ENCODE measurements around the gene MAD2L2.
"Not testable (repeated sequence)": the region's sequence is repeated elsewhere in the genome, so short reads cannot be mapped to it uniquely, and the experiment has no call there.

MAD2L2 gene

DNA sequence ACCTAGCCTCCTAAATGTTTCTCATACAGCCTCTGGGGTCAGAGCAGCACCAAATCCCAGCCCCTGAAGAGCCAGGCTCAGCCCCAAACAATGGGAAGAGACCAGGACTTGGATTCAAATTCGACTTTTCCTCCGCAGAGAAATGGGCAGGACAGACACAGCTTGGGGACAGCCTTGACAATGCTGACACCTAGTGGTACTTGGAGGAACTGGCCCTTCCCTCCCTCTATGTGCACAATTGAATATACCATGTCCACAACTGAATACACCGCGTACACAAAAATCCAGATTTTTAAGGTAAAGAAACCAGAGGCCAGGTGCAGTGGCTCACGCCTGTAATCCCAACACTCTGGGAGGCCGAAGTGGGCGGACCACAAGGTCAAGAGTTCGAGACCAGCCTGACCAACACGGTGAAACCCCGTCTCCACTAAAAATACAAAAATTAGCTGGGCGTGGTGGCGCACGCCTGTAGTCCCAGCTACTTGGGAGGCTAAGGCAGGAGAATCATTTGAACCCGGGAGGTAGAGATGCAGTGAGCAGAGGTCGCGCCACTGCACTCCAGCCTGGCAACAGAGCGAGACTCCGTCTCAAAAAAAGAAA, 38.4 kb downstream of the MAD2L2 start:
- not testable (repeated sequence) for H3K4me3 ChIP-seq (ENCODE audit: extremely low read depth, insufficient read depth, low read length, poor library complexity, severe bottlenecking); H3K27ac ChIP-seq (ENCODE audit: low read depth, low read length, severe bottlenecking); H3K36me3 ChIP-seq (ENCODE audit: control insufficient read depth, insufficient read depth, low read length); H3K9me3 ChIP-seq (ENCODE audit: control insufficient read depth, low read length); H3K4me1 ChIP-seq (ENCODE audit: control insufficient read depth, insufficient read depth, low read length, poor library complexity, severe bottlenecking)
- 30 to 47% methylated on average over 9 to 17 of the region's 18 CpGs for WGBS, 2 experiments (ENCODE audit: insufficient coverage in 2 of 2)

DNA sequence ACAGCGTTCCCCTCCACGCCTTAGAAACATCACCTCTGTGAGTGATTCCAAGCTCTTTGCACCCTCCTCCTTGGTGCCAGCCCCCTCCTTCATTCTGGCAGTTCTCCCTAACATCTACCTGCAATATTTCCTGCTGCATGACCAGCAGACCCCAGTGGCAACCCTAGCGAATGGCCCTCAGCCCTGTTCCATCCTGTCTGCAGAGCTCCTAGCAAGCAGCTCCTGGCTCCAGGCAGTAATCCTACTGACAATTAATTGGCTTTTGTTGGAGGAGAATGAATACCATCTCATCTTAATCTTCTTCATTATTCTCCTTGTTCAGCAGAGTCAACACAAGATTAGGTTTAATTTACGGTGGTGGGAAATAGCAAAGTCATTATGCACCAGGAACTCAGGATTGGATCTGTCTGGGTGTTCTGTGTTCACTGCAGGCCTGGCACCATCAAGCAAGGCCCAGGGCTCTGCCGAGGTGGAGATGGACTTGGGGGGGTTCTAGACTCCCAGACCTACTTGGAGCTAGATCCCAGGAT, 39.1 kb downstream of the MAD2L2 start:
- no peaks in the 10 kb centered on the region for H3K9me3 ChIP-seq (ENCODE audit: control insufficient read depth, low read length)

DNA sequence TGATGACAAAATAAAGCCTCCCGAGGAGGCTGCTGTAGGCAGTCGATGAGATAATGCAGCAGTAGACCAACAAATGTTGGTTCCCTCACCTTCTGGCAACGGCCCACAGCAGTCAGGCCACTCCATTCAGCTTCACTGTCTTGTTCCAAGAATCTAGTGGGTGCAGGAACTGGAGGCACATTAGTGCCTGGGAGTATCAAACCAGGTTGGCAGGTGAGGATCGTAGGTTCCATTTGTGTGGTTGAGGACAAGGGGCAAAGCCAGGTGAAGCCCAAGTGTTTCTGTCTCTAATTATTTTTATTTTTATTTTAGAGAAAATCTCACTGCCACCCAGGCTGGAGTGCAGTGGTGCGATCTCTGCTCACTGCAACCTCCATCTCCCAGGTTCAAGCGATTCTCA, 40.0 kb downstream of the MAD2L2 start:
- H3K4me3 ChIP-seq (ENCODE audit: extremely low read depth, insufficient read depth, low read length, poor library complexity, severe bottlenecking) = no peak overlapping the region
- WGBS, 2 experiments (ENCODE audit: insufficient coverage in 2 of 2) = 76 to 98% methylated on average over 4 of the region's 6 CpGs
- H3K4me1 ChIP-seq (ENCODE audit: control insufficient read depth, insufficient read depth, low read length, poor library complexity, severe bottlenecking) = no peaks in the 10 kb centered on the region
- H3K27ac ChIP-seq (ENCODE audit: low read depth, low read length, severe bottlenecking) = no peak overlapping the region
- no peaks in the 10 kb centered on the region for H3K36me3 ChIP-seq (ENCODE audit: control insufficient read depth, insufficient read depth, low read length)
- H3K9me3 ChIP-seq (ENCODE audit: control insufficient read depth, low read length) = no peaks in the 10 kb centered on the region

More for the DNA sequence above, 39.1 kb downstream of the MAD2L2 start:
- 69 to 100% methylated on average over 3 to 4 of the region's 5 CpGs for WGBS, 2 experiments (ENCODE audit: insufficient coverage in 2 of 2)
- Histone ChIP-seq H3K4me1 (ENCODE audit: control insufficient read depth, insufficient read depth, low read length, poor library complexity, severe bottlenecking) (no peaks in the 10 kb centered on the region), H3K4me3 (ENCODE audit: extremely low read depth, insufficient read depth, low read length, poor library complexity, severe bottlenecking) (no peak overlapping the region), H3K36me3 (ENCODE audit: control insufficient read depth, insufficient read depth, low read length) (no peaks in the 10 kb centered on the region), H3K27ac (ENCODE audit: low read depth, low read length, severe bottlenecking) (no peak overlapping the region)

DNA sequence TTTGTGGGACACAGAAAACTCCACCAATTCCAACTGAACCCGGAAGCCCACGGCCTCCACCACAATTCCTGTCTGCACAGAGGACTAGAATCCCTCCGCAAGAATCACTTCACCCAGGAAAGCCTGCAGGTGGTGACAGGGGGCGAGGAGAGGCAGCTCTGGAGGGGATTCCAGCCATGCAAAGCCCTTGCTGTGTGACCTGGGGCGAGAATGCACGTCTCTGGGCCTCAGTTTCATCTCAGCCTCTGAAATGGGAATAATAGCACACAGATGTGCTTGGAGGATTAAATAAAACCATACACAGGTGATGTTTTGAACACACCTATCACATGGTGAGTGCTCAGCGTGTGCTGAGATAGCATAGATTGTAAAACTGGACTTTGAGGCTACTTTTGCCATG, 40.8 kb downstream of the MAD2L2 start:
- Histone ChIP-seq H3K4me1 (ENCODE audit: control insufficient read depth, insufficient read depth, low read length, poor library complexity, severe bottlenecking) (no peaks in the 10 kb centered on the region), H3K9me3 (ENCODE audit: control insufficient read depth, low read length) (no peaks in the 10 kb centered on the region), H3K36me3 (ENCODE audit: control insufficient read depth, insufficient read depth, low read length) (no peaks in the 10 kb centered on the region), H3K27ac (ENCODE audit: low read depth, low read length, severe bottlenecking) (no peak overlapping the region), H3K4me3 (ENCODE audit: extremely low read depth, insufficient read depth, low read length, poor library complexity, severe bottlenecking) (no peak overlapping the region)
- 68 to 75% methylated on average over 3 of the region's 7 CpGs for WGBS, 2 experiments (ENCODE audit: insufficient coverage in 2 of 2)

DNA sequence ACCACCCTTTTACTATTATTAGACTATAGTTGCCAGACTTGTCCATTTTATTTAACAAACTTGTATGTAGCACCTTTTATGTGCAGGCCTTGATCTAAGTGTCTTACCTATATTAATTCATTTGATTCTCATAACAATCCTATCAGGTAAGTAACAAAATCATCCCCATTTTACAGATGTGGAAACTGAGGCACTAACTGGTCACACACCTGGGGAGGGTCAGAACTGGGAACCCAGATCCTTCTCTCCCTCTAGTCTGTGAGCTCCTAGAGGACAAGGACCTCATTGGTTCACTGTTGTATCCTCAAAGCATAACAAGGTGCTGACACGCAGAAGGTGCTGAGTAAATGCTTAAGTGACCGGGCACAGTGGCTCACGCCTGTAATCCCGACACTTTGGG, 41.6 kb downstream of the MAD2L2 start:
- no peak overlapping the region for H3K27ac ChIP-seq (ENCODE audit: low read depth, low read length, severe bottlenecking)
- H3K36me3 ChIP-seq (ENCODE audit: control insufficient read depth, insufficient read depth, low read length) = no peaks in the 10 kb centered on the region
- no peak overlapping the region for H3K4me3 ChIP-seq (ENCODE audit: extremely low read depth, insufficient read depth, low read length, poor library complexity, severe bottlenecking)
- no peaks in the 10 kb centered on the region for H3K9me3 ChIP-seq (ENCODE audit: control insufficient read depth, low read length)
- 84 to 95% methylated on average over 4 of the region's 4 CpGs for WGBS, 2 experiments (ENCODE audit: insufficient coverage in 2 of 2)
- no peaks in the 10 kb centered on the region for H3K4me1 ChIP-seq (ENCODE audit: control insufficient read depth, insufficient read depth, low read length, poor library complexity, severe bottlenecking)

DNA sequence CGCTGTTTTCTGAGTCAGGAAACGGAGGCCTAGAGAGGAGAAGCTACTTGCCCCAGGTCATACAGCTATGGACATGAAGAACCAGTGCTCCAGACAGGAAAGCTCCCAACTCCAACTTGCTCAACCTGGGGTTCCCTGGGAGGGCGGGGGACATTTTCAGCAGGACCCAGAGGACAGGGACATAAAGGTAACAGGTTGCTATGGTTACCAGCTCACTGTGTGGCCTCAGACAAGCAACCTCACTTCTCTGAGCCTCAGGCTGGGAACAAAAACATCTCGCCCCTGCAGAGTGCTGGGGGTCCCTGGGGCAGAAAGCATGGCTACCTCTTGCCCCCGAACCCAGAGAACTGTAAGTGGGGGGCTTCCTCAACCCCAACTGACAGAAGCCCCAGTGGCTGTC, 42.8 kb downstream of the MAD2L2 start:
- WGBS, 2 experiments (ENCODE audit: insufficient coverage in 2 of 2) = 66 to 72% methylated on average over 3 to 5 of the region's 5 CpGs

DNA sequence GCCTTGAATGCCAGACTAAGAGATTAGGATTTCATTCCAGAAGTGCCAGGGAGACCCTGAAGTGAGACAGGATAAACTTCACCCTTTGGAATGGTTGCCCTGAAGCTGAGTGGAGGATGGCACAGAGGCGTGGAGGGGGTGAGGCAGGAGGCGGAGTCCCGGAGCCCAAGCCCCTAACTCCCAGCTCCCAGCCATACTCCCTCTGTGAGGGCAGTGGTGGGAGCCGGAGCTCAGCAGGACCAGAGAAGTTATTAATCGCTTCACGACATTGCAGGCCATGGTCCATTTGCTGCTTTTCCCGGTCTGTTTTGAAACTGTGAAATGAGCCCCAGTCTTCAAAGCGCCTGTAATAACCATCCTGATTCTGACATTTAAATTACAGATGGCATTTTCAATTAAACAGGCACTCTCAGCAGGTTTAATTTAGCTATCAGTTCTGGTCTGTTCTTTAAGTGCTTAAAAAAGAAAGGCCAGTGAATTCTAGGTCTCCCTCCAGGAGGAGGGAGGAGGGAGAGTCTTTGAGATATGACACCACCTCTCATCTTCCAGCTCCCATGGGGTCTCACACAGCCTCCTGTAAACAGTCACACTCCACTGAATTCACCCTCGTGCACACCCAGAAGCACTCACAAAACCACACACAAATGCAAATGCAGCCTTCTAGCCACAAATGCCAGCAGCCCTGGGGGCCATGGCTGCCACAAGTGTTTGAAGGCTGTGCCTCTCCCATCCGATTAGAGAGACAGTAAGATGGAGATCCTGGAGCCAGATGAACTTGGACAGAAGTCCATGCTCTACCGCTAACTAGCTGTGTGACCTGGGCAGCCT, 46.4 kb downstream of the MAD2L2 start:
- Histone ChIP-seq H3K4me1 (ENCODE audit: control insufficient read depth, insufficient read depth, low read length, poor library complexity, severe bottlenecking) (no peaks in the 10 kb centered on the region), H3K36me3 (ENCODE audit: control insufficient read depth, insufficient read depth, low read length) (no peaks in the 10 kb centered on the region), H3K9me3 (ENCODE audit: control insufficient read depth, low read length) (no peaks in the 10 kb centered on the region), H3K4me3 (ENCODE audit: extremely low read depth, insufficient read depth, low read length, poor library complexity, severe bottlenecking) (no peak overlapping the region), H3K27ac (ENCODE audit: low read depth, low read length, severe bottlenecking) (no peak overlapping the region)
- 71 to 76% methylated on average over 7 to 9 of the region's 11 CpGs for WGBS, 2 experiments (ENCODE audit: insufficient coverage in 2 of 2)

More for the DNA sequence above, 42.8 kb downstream of the MAD2L2 start:
- Histone ChIP-seq H3K9me3 (ENCODE audit: control insufficient read depth, low read length) (no peaks in the 10 kb centered on the region), H3K27ac (ENCODE audit: low read depth, low read length, severe bottlenecking) (no peak overlapping the region), H3K4me1 (ENCODE audit: control insufficient read depth, insufficient read depth, low read length, poor library complexity, severe bottlenecking) (no peaks in the 10 kb centered on the region), H3K36me3 (ENCODE audit: control insufficient read depth, insufficient read depth, low read length) (no peaks in the 10 kb centered on the region), H3K4me3 (ENCODE audit: extremely low read depth, insufficient read depth, low read length, poor library complexity, severe bottlenecking) (no peak overlapping the region)

DNA sequence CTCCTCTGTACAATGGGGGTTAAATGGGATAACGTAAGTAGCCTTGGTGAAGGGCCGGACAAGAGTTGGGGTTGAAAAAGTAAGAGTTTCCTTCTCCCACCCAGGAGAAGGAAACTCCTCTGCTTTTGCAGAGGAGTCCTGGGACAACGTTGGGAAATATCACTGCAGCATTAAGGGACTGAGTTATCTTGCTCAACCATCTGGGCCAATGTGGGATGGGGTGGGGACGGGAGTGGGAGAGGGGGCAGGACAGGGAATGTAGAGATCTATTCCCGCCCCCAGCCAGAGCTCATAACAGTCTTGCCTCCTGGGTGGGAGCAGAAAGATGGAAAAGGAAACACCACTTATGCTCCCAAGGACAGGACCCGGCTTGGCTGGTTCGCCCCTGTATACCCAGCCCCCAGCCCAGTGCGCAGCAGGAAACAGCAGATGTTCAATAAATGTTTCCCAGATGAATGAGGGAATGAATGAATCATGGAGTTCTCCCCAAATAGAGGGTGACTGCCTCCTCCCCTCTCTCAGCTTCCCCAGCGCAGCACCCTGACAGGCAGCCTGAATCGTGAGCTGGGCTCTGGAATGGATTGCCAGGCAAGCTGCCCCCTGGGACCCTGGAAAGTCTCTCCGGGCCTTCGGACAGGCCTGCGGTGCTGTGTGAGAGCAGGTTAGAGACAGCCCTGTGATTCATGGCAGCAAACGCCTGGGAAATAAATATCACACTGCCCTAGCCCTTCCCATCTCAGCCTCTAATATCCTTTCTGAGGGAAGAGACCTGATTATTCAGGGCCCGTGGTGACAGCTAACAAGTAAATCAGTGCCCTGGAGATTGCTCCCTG, 51.5 kb downstream of the MAD2L2 start:
- H3K4me3 ChIP-seq (ENCODE audit: extremely low read depth, insufficient read depth, low read length, poor library complexity, severe bottlenecking) = no peak overlapping the region
- no peaks in the 10 kb centered on the region for H3K4me1 ChIP-seq (ENCODE audit: control insufficient read depth, insufficient read depth, low read length, poor library complexity, severe bottlenecking)
- no peaks in the 10 kb centered on the region for H3K9me3 ChIP-seq (ENCODE audit: control insufficient read depth, low read length)
- 82 to 91% methylated on average over 9 of the region's 15 CpGs for WGBS, 2 experiments (ENCODE audit: insufficient coverage in 2 of 2)
- no peak overlapping the region for H3K27ac ChIP-seq (ENCODE audit: low read depth, low read length, severe bottlenecking)
- no peaks in the 10 kb centered on the region for H3K36me3 ChIP-seq (ENCODE audit: control insufficient read depth, insufficient read depth, low read length)

DNA sequence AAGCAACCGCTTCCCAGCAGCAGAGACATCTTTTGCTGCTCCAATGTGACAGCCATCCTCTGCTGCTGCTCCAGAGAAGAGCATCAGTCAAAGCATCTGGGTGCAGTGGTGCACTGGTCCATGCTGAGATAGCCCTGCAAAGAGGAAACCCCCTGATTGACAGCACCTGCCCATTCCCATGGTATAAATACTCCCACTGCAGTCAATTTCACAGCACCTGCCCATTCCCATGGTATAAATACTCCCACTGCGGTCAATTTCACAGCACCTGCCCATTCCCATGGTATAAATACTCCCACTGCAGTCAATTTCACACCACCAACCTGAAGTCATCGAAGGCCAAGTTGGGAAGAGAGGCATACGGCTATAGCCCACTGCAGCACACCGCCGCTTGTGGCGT, 52.2 kb downstream of the MAD2L2 start:
- Histone ChIP-seq H3K27ac (ENCODE audit: low read depth, low read length, severe bottlenecking) (no peak overlapping the region), H3K4me1 (ENCODE audit: control insufficient read depth, insufficient read depth, low read length, poor library complexity, severe bottlenecking) (no peaks in the 10 kb centered on the region), H3K9me3 (ENCODE audit: control insufficient read depth, low read length) (no peaks in the 10 kb centered on the region), H3K4me3 (ENCODE audit: extremely low read depth, insufficient read depth, low read length, poor library complexity, severe bottlenecking) (no peak overlapping the region), H3K36me3 (ENCODE audit: control insufficient read depth, insufficient read depth, low read length) (no peaks in the 10 kb centered on the region)
- WGBS, 2 experiments (ENCODE audit: insufficient coverage in 2 of 2) = 87 to 91% methylated on average over 5 to 7 of the region's 7 CpGs

DNA sequence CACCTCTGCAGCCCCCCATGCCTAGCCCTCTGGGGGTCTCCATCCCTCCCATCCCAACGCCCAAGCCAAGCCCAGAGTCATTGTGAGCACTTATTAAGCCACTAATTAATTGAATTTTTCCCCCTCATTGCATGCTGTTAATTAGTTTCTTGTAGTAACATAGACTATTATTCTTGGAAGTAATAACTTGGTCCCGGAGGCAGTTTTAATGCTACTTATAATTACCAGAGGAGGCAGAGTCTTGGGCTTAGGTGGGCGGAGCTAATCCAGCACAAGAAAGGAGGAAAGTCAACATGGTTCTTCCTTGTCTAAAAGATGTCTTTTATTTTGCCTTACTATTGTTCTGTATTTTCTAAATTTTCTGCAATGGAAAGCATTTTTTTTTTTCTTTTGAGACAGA, 54.4 kb downstream of the MAD2L2 start:
- WGBS, 2 experiments (ENCODE audit: insufficient coverage in 2 of 2) = 74 to 100% methylated on average over 1 to 3 of the region's 3 CpGs
- H3K4me3 ChIP-seq (ENCODE audit: extremely low read depth, insufficient read depth, low read length, poor library complexity, severe bottlenecking) = no peak overlapping the region

More for the DNA sequence above, 54.4 kb downstream of the MAD2L2 start:
- no peaks in the 10 kb centered on the region for H3K4me1 ChIP-seq (ENCODE audit: control insufficient read depth, insufficient read depth, low read length, poor library complexity, severe bottlenecking)
- H3K27ac ChIP-seq (ENCODE audit: low read depth, low read length, severe bottlenecking) = no peak overlapping the region
- H3K36me3 ChIP-seq (ENCODE audit: control insufficient read depth, insufficient read depth, low read length) = no peaks in the 10 kb centered on the region
- no peaks in the 10 kb centered on the region for H3K9me3 ChIP-seq (ENCODE audit: control insufficient read depth, low read length)
